PC-3 (cell line): ENCODE measurements around the gene GNAS. TPM values are rescaled to one million over a fixed set of nuclear protein-coding genes. Genes with fewer than 3 reads are reported as not detected.

Source experiments
- ATAC-seq: fragments of 200-7000 bp; cut with Tn5 transposase; 2 replicates; pipeline ENCODE4 v1.9.1; 2020; ENCODE audit warnings: mild to moderate bottlenecking, moderate library complexity
- BruUV-seq: library from RNA; stranded (reverse); fragments of 400-500 nt; replicated peaks from 2 replicates; lab custom pipeline; 2021; lab: Mats Ljungman, UMichigan
- CTCF ChIA-PET: fragments of 300-600 bp; sonication (Branson Sonifier 250); formaldehyde crosslinking; loops from one replicate; lab custom pipeline; 2022; ENCODE audit warnings: antibody characterized with exemption; lab: Charles Lee
- POLR2A ChIA-PET: fragments of 300-600 bp; sonication (Branson Sonifier 250); formaldehyde crosslinking; loops from one replicate; lab custom pipeline; 2022; ENCODE audit warnings: antibody characterized with exemption; ENCODE audit not compliant: unreplicated experiment; lab: Charles Lee
- DNase-seq: peaks from one replicate; pipeline ENCODE4 v3.0.0-alpha.2; 2015
- H2AFZ ChIP-seq: fragments of 300-600 bp; sonication (generic); 2 replicates; pipeline ENCODE4 v1.6.0; 2016; ENCODE audit warnings: antibody characterized with exemption, low read length
- H3F3A ChIP-seq: fragments of 300-600 bp; sonication (generic); one replicate; pipeline ENCODE4 v1.6.0; 2017; ENCODE audit warnings: antibody characterized with exemption, low read length, control low read depth, mild to moderate bottlenecking; ENCODE audit not compliant: unreplicated experiment
- H3K27ac ChIP-seq: fragments of 300-600 bp; sonication (generic); 2 replicates; pipeline ENCODE4 v1.5.1; 2016; ENCODE audit warnings: mild to moderate bottlenecking, low read length
- H3K27me3 ChIP-seq: fragments of 300-600 bp; sonication (generic); 2 replicates; pipeline ENCODE4 v1.6.1; 2016; ENCODE audit warnings: low read length, mixed read lengths
- H3K36me3 ChIP-seq: fragments of 300-600 bp; sonication (generic); 2 replicates; pipeline ENCODE4 v1.6.1; 2016; ENCODE audit warnings: low read depth, mixed run types, low read length, mixed read lengths
- H3K4me1 ChIP-seq: fragments of 300-600 bp; sonication (generic); 2 replicates; pipeline ENCODE4 v1.5.1; 2016; ENCODE audit warnings: low read length; ENCODE audit not compliant: insufficient read depth
- H3K4me2 ChIP-seq: fragments of 300-600 bp; sonication (generic); 2 replicates; pipeline ENCODE4 v1.6.0; 2016; ENCODE audit warnings: low read length
- H3K4me3 ChIP-seq: fragments of 300-600 bp; sonication (generic); 2 replicates; pipeline ENCODE4 v1.5.1; 2016; ENCODE audit warnings: mild to moderate bottlenecking, low read length, mixed read lengths
- H3K79me2 ChIP-seq: fragments of 300-600 bp; sonication (generic); 2 replicates; pipeline ENCODE4 v1.6.1; 2017; ENCODE audit warnings: low read length, mixed read lengths
- H3K9ac ChIP-seq: fragments of 300-600 bp; sonication (generic); 2 replicates; pipeline ENCODE4 v1.6.0; 2016; ENCODE audit warnings: mild to moderate bottlenecking, low read length
- H3K9me2 ChIP-seq: fragments of 300-600 bp; sonication (generic); replicated peaks from 2 replicates; pipeline ENCODE4 v1.6.1; 2016; ENCODE audit warnings: mixed run types, low read length, mixed read lengths
- H3K9me3 ChIP-seq: fragments of 300-600 bp; sonication (generic); 2 replicates; pipeline ENCODE4 v1.6.1; 2016; ENCODE audit warnings: low read length, mixed read lengths
- H4K20me1 ChIP-seq: fragments of 300-600 bp; sonication (generic); 2 replicates; pipeline ENCODE4 v1.6.1; 2016; ENCODE audit warnings: low read length, mixed read lengths
- EZH2 ChIP-seq: fragments of 300-600 bp; sonication (generic); IDR thresholded peaks from one replicate; pipeline ENCODE4 v1.6.1; 2017; ENCODE audit warnings: antibody characterized with exemption, mild to moderate bottlenecking, low read length; ENCODE audit not compliant: unreplicated experiment
- EZH2phosphoT487 ChIP-seq: fragments of 300-600 bp; sonication (generic); IDR thresholded peaks from 2 replicates; pipeline ENCODE4 v1.6.1; 2018; ENCODE audit warnings: mild to moderate bottlenecking, antibody characterized with exemption, low read length, borderline replicate concordance
- intact Hi-C: fragments of 100-400 bp; cut with micrococcal nuclease; formaldehyde crosslinking; loops from 2 replicates; pipeline ENCODE4 v1.9.0; 2023
- total RNA-seq: library from RNA; depleted of rRNA; stranded (reverse); fragments of >200 nt; gene quantifications from 2 replicates; pipeline ENCODE4 v1.2.3, GENCODE V29; 2014
- TF ChIP-seq, protein P1 (sequence below): fragments of 300-600 bp; sonication (generic); conservative IDR thresholded peaks from 2 replicates; pipeline ENCODE4 v1.5.1; 2017; ENCODE audit warnings: antibody characterized with exemption, low read depth, mild to moderate bottlenecking, low read length

Gene GNAS
- total RNA-seq, 1 experiment from 2014 or later: 694 TPM

DNA sequence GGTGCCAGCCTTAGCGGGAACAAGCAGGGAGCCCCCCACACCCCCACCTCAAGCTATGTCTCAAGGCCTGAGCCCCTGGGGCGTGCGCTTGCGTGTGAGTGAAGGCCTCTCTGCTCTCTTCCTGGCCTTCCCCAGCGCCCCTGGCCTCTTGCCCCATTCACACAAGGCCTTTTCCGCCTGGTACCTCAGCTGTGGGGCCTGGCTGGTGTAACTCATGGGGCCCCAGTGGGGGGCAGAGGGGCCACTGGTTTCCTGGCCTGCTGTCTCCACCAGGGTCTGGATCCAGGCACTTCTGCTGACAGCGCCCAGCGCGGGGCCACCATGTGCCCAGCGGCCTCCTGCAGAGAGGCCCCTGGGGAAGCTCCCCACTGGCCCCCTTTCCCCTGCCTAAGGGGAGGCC, 36.5 kb upstream of the GNAS start:
- Histone ChIP-seq H3K36me3 (no peaks in the 10 kb centered on the region), H3K27ac (no peak overlapping the region), H3F3A (no peaks in the 10 kb centered on the region), H3K4me1 (no peaks in the 10 kb centered on the region), H3K4me3 (no peak overlapping the region), H3K79me2 (no peaks in the 10 kb centered on the region), H4K20me1 (no peaks in the 10 kb centered on the region), H2AFZ (no peak overlapping the region), H3K9me2 (no peaks in the 10 kb centered on the region), H3K4me2 (no peak overlapping the region), H3K9ac (no peak overlapping the region), H3K27me3 (peaks cover 55% of the 10 kb centered on the region), H3K9me3 (no peaks in the 10 kb centered on the region)
- DNase-seq (no peak), ATAC-seq (no peak)
- ChIA-PET CTCF (no interaction called here), POLR2A (no interaction called here)
- BruUV-seq: no TSS peak
- intact Hi-C loops: no loop called here
- TF ChIP-seq EZH2: no peak
- TF ChIP-seq EZH2phosphoT487: no peak
- TF ChIP-seq, protein P1, sequence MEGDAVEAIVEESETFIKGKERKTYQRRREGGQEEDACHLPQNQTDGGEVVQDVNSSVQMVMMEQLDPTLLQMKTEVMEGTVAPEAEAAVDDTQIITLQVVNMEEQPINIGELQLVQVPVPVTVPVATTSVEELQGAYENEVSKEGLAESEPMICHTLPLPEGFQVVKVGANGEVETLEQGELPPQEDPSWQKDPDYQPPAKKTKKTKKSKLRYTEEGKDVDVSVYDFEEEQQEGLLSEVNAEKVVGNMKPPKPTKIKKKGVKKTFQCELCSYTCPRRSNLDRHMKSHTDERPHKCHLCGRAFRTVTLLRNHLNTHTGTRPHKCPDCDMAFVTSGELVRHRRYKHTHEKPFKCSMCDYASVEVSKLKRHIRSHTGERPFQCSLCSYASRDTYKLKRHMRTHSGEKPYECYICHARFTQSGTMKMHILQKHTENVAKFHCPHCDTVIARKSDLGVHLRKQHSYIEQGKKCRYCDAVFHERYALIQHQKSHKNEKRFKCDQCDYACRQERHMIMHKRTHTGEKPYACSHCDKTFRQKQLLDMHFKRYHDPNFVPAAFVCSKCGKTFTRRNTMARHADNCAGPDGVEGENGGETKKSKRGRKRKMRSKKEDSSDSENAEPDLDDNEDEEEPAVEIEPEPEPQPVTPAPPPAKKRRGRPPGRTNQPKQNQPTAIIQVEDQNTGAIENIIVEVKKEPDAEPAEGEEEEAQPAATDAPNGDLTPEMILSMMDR: no peak

DNA sequence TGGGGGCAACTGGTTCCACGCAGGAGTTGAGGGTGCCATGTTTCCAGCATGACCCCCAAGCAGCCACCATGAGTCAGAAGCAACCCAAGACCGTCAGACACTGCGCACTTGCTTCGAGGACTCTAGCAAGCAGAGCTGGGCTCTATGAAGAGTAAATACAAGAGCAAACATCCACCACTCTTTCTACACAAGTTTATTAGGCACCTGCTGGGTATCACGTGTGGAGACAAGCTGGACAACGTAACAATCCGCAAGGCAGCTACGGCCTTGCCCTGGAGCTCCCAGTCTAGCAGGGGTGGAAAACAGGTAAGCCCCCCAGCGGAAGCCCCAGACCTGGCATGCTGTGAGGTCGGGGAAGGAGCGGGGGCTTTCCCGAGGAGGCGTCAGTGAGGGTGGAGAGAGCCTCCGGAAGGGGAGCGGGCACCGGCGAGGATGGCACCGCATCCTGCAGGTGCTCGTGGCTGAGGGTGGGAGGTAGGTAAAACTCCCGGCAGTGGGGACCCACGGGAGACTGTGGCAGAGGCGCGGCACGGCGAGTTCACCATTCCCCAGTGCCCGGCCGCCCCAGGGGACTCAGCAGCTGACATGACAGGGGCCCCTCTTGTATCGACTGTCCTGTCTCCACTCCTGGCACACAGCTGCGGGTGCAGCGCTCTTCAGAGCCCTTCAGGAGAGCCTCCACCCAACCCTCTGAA, 35.4 kb upstream of the GNAS start:
- H3F3A ChIP-seq: no peaks in the 10 kb centered on the region
- no peak overlapping the region for H2AFZ ChIP-seq
- H3K79me2 ChIP-seq: no peaks in the 10 kb centered on the region
- H3K4me3 ChIP-seq: no peak overlapping the region
- ChIA-PET CTCF (no interaction called here), POLR2A (no interaction called here)
- H3K9ac ChIP-seq: no peak overlapping the region
- DNase-seq (no peak), ATAC-seq (no peak)
- BruUV-seq: no TSS peak
- intact Hi-C loops: no loop called here
- no peak overlapping the region for H3K27ac ChIP-seq
- TF ChIP-seq EZH2 (no peak), EZH2phosphoT487 (no peak)
- TF ChIP-seq, protein P1: no peak
- no peaks in the 10 kb centered on the region for H3K36me3 ChIP-seq
- no peaks in the 10 kb centered on the region for H4K20me1 ChIP-seq
- no peaks in the 10 kb centered on the region for H3K4me1 ChIP-seq
- no peak overlapping the region for H3K4me2 ChIP-seq
- no peaks in the 10 kb centered on the region for H3K9me3 ChIP-seq
- H3K27me3 ChIP-seq: peaks cover 46% of the 10 kb centered on the region
- H3K9me2 ChIP-seq: no peaks in the 10 kb centered on the region

DNA sequence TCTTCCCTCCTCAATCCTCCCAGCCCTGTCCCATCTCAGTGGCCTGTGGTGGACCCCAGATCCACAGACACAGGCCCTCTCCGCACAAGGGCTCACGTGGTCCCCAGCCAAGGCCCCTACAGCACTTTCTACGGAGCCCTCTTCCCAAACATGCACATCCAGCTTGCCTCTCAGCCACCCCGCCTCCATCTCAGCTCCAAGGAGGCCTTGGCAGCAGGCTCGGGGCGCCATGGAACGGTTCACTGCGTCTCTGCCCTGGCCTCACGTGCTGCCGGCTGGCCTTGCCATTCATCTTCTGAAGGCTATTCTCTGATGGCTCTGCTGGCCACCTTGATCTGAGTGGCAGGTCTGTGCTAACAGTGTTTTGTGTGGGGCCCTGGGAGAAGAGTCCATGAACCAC, 34.8 kb upstream of the GNAS start:
- ATAC-seq (no peak), DNase-seq (no peak)
- H3K4me1 ChIP-seq: no peaks in the 10 kb centered on the region
- H3K27ac ChIP-seq: no peak overlapping the region
- H3K27me3 ChIP-seq: peaks cover 41% of the 10 kb centered on the region
- intact Hi-C loops: no loop called here
- POLR2A ChIA-PET: no interaction called here
- no peak for TF ChIP-seq EZH2phosphoT487
- TF ChIP-seq, protein P1: no peak
- TF ChIP-seq EZH2: no peak
- no peaks in the 10 kb centered on the region for H3K9me3 ChIP-seq
- no peaks in the 10 kb centered on the region for H4K20me1 ChIP-seq
- H3F3A ChIP-seq: no peaks in the 10 kb centered on the region
- H3K36me3 ChIP-seq: no peaks in the 10 kb centered on the region
- no peak overlapping the region for H2AFZ ChIP-seq
- CTCF ChIA-PET: no interaction called here
- no peak overlapping the region for H3K4me3 ChIP-seq
- no TSS peak for BruUV-seq
- H3K9ac ChIP-seq: no peak overlapping the region
- H3K4me2 ChIP-seq: no peak overlapping the region
- H3K79me2 ChIP-seq: no peaks in the 10 kb centered on the region
- no peaks in the 10 kb centered on the region for H3K9me2 ChIP-seq
